WTC11 (cell line): ENCODE measurements around the gene NKX2-4. TPM values are rescaled to one million over a fixed set of nuclear protein-coding genes. Genes with fewer than 3 reads are reported as not detected.

Source experiments
- ATAC-seq: fragments of 200-7000 bp; cut with Tn5 transposase; 2 replicates; pipeline ENCODE4 v1.10.0; 2021; ENCODE audit warnings: mild to moderate bottlenecking, moderate library complexity
- CTCF ChIA-PET: fragments of 300-600 bp; sonication (Branson Sonifier 250); formaldehyde crosslinking; loops from one replicate; lab custom pipeline; 2021; ENCODE audit warnings: antibody characterized with exemption; lab: Charles Lee
- POLR2A ChIA-PET: fragments of 350-600 bp; sonication (Branson Sonifier 250); formaldehyde crosslinking; loops from one replicate; lab custom pipeline; 2021; ENCODE audit warnings: antibody characterized with exemption; lab: Charles Lee
- DNase-seq: peaks from one replicate; pipeline ENCODE4 v3.0.0; 2021; ENCODE audit warnings: low spot score
- H3K27ac Mint-ChIP-seq: 2 replicates; pipeline ENCODE4 v1.8.0; 2021; ENCODE audit warnings: mixed read lengths
- H3K27me3 Mint-ChIP-seq: 2 replicates; pipeline ENCODE4 v1.8.0; 2021; ENCODE audit warnings: low read depth, mild to moderate bottlenecking, moderate library complexity, mixed read lengths
- H3K36me3 Mint-ChIP-seq: 2 replicates; pipeline ENCODE4 v1.8.0; 2021; ENCODE audit warnings: mixed read lengths
- H3K4me1 Mint-ChIP-seq: 2 replicates; pipeline ENCODE4 v1.8.0; 2022; ENCODE audit warnings: mixed read lengths
- H3K4me3 Mint-ChIP-seq: 2 replicates; pipeline ENCODE4 v1.8.0; 2021; ENCODE audit warnings: mild to moderate bottlenecking, moderate library complexity, mixed read lengths
- H3K9me3 Mint-ChIP-seq: 2 replicates; pipeline ENCODE4 v1.8.0; 2021; ENCODE audit warnings: mixed read lengths
- ETV6 ChIP-seq: sonication (generic); formaldehyde crosslinking; IDR thresholded peaks from 2 replicates; pipeline ENCODE4 v1.8.1; 2022; ENCODE audit warnings: mild to moderate bottlenecking, missing genetic modification reagents
- FOXP1 ChIP-seq: sonication (generic); formaldehyde crosslinking; IDR thresholded peaks from 2 replicates; pipeline ENCODE4 v1.8.0; 2022; ENCODE audit warnings: missing genetic modification reagents, mild to moderate bottlenecking, moderate library complexity, borderline replicate concordance
- IRF2 ChIP-seq: sonication (generic); formaldehyde crosslinking; IDR thresholded peaks from 2 replicates; pipeline ENCODE4 v1.8.0; 2022; ENCODE audit warnings: low read depth, missing genetic modification reagents, borderline replicate concordance
- JUN ChIP-seq: sonication (generic); formaldehyde crosslinking; IDR thresholded peaks from 2 replicates; pipeline ENCODE4 v1.8.0; 2023; ENCODE audit warnings: mild to moderate bottlenecking, missing genetic modification reagents
- MAX ChIP-seq: sonication (generic); formaldehyde crosslinking; IDR thresholded peaks from 2 replicates; pipeline ENCODE4 v1.8.0; 2022; ENCODE audit warnings: mild to moderate bottlenecking, missing genetic modification reagents
- MXD4 ChIP-seq: fragments of 250-450 bp; sonication (Bioruptor Pico); IDR thresholded peaks from 2 replicates; pipeline ENCODE4 v1.8.0; 2021; ENCODE audit warnings: mild to moderate bottlenecking, moderate library complexity, borderline replicate concordance
- MYBL2 ChIP-seq: sonication (generic); formaldehyde crosslinking; IDR thresholded peaks from 2 replicates; pipeline ENCODE4 v1.8.1; 2023; ENCODE audit warnings: mild to moderate bottlenecking, moderate library complexity, missing genetic modification reagents
- NFE2L1 ChIP-seq: sonication (generic); formaldehyde crosslinking; IDR thresholded peaks from 2 replicates; pipeline ENCODE4 v1.8.1; 2023; ENCODE audit warnings: missing genetic modification reagents
- NR2C2 ChIP-seq: sonication (generic); formaldehyde crosslinking; IDR thresholded peaks from 2 replicates; pipeline ENCODE4 v1.8.0; 2022; ENCODE audit warnings: mild to moderate bottlenecking, missing genetic modification reagents
- SP1 ChIP-seq: sonication (generic); formaldehyde crosslinking; conservative IDR thresholded peaks from 2 replicates; pipeline ENCODE4 v1.8.1; 2022; ENCODE audit warnings: missing genetic modification reagents
- TEAD4 ChIP-seq: sonication (generic); formaldehyde crosslinking; IDR thresholded peaks from 2 replicates; pipeline ENCODE4 v1.8.0; 2022; ENCODE audit warnings: mild to moderate bottlenecking, missing genetic modification reagents
- ZNF425 ChIP-seq: fragments of 250-450 bp; sonication (Bioruptor Pico); conservative IDR thresholded peaks from 2 replicates; pipeline ENCODE4 v1.9.0; 2021; ENCODE audit warnings: mild to moderate bottlenecking
- ZNF512 ChIP-seq: sonication (generic); formaldehyde crosslinking; IDR thresholded peaks from 2 replicates; pipeline ENCODE4 v1.8.1; 2022; ENCODE audit warnings: missing genetic modification reagents, borderline replicate concordance
- total RNA-seq: library from RNA; stranded (reverse); gene quantifications from 3 replicates; pipeline ENCODE4 v1.2.3, GENCODE V29; 2021
- TF ChIP-seq, protein P1 (sequence below): fragments of 250-450 bp; sonication (Bioruptor Pico); IDR thresholded peaks from 2 replicates; pipeline ENCODE4 v1.9.0; 2021; ENCODE audit warnings: mild to moderate bottlenecking, borderline replicate concordance
- TF ChIP-seq, protein P2 (sequence below): fragments of 250-450 bp; sonication (Bioruptor Pico); IDR thresholded peaks from 2 replicates; pipeline ENCODE4 v1.9.0; 2021; ENCODE audit warnings: mild to moderate bottlenecking
- TF ChIP-seq, protein P3 (sequence below): sonication (generic); formaldehyde crosslinking; IDR thresholded peaks from 2 replicates; pipeline ENCODE4 v1.8.1; 2023; ENCODE audit warnings: mild to moderate bottlenecking, missing genetic modification reagents, moderate library complexity
- TF ChIP-seq, protein P4 (sequence below): sonication (generic); formaldehyde crosslinking; IDR thresholded peaks from 2 replicates; pipeline ENCODE4 v1.8.0; 2022; ENCODE audit warnings: mild to moderate bottlenecking, missing genetic modification reagents
- TF ChIP-seq, protein P5 (sequence below): sonication (generic); formaldehyde crosslinking; IDR thresholded peaks from 2 replicates; pipeline ENCODE4 v1.8.0; 2023; ENCODE audit warnings: mild to moderate bottlenecking, missing genetic modification reagents

NKX2-4 gene
- total RNA-seq, 1 experiment from 2014 or later = 0.07 TPM

GRCh38 chr20:21361266-21361665 lies 36.1 kb downstream of the NKX2-4 start:
- no peaks in the 10 kb centered on the region for H3K27me3 Mint-ChIP-seq
- peaks cover 60% of the 10 kb centered on the region for H3K36me3 Mint-ChIP-seq
- no peaks in the 10 kb centered on the region for H3K9me3 Mint-ChIP-seq
- ChIA-PET POLR2A (interaction anchor here (0.5 kb wide), 1 partner anchor 12 kb away, joined by 4 read pairs; no protein-coding TSS in a partner anchor), CTCF (no interaction called here)
- DNase-seq (no peak), ATAC-seq (no peak)
- H3K4me3 Mint-ChIP-seq = no peak overlapping the region
- TF ChIP-seq IRF2 = no peak
- no peak for TF ChIP-seq ZNF425 (CRISPR knock-in tag)
- no peak for TF ChIP-seq MAX (CRISPR knock-in tag)
- TF ChIP-seq ETV6 (CRISPR knock-in tag) = no peak
- no peak for TF ChIP-seq TEAD4 (CRISPR knock-in tag)
- TF ChIP-seq NFE2L1 (CRISPR knock-in tag) = no peak
- TF ChIP-seq, protein P1, sequence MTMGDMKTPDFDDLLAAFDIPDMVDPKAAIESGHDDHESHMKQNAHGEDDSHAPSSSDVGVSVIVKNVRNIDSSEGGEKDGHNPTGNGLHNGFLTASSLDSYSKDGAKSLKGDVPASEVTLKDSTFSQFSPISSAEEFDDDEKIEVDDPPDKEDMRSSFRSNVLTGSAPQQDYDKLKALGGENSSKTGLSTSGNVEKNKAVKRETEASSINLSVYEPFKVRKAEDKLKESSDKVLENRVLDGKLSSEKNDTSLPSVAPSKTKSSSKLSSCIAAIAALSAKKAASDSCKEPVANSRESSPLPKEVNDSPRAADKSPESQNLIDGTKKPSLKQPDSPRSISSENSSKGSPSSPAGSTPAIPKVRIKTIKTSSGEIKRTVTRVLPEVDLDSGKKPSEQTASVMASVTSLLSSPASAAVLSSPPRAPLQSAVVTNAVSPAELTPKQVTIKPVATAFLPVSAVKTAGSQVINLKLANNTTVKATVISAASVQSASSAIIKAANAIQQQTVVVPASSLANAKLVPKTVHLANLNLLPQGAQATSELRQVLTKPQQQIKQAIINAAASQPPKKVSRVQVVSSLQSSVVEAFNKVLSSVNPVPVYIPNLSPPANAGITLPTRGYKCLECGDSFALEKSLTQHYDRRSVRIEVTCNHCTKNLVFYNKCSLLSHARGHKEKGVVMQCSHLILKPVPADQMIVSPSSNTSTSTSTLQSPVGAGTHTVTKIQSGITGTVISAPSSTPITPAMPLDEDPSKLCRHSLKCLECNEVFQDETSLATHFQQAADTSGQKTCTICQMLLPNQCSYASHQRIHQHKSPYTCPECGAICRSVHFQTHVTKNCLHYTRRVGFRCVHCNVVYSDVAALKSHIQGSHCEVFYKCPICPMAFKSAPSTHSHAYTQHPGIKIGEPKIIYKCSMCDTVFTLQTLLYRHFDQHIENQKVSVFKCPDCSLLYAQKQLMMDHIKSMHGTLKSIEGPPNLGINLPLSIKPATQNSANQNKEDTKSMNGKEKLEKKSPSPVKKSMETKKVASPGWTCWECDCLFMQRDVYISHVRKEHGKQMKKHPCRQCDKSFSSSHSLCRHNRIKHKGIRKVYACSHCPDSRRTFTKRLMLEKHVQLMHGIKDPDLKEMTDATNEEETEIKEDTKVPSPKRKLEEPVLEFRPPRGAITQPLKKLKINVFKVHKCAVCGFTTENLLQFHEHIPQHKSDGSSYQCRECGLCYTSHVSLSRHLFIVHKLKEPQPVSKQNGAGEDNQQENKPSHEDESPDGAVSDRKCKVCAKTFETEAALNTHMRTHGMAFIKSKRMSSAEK (CRISPR knock-in tag) = no peak
- H3K4me1 Mint-ChIP-seq = no peaks in the 10 kb centered on the region
- H3K27ac Mint-ChIP-seq = 0 out of 2 replicates have a peak overlapping the region, but pooled peaks have one; percentile 9

- H3K27me3 Mint-ChIP-seq = no peaks in the 10 kb centered on the region
- DNase-seq = no peak
- CTCF ChIA-PET = no interaction called here
- no peak overlapping the region for H3K27ac Mint-ChIP-seq
- TF ChIP-seq JUN (CRISPR knock-in tag) (no peak), MYBL2 (CRISPR knock-in tag) (no peak), MXD4 (CRISPR knock-in tag) (no peak), ZNF512 (CRISPR knock-in tag) (no peak)
- peaks cover 62% of the 10 kb centered on the region for H3K36me3 Mint-ChIP-seq
- H3K4me1 Mint-ChIP-seq = no peaks in the 10 kb centered on the region
- POLR2A ChIA-PET = no interaction called here
- no peaks in the 10 kb centered on the region for H3K9me3 Mint-ChIP-seq
- no peak overlapping the region for H3K4me3 Mint-ChIP-seq
- no peak for ATAC-seq
Measured at GRCh38 chr20:21360705-21361104, 36.6 kb downstream of the NKX2-4 start.

DNA sequence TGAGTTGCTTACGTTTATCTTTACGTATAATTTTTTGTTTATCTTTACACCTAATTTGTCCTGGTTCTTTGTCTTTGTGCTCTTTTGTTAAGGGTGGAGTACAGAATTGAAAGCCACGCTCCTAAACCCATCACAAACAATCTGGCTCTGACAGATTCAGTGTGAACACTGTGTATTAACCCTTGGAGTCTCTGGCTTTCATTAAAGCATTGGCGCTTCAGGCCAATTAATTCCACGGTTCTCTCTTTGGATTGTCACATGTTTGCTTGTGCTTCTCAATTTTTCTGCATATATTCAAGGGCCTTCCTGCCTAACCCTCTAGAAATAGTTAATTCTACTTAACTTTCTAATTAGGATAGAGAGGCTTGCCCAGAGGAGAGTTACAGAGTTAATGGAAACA lies 38.6 kb downstream of the NKX2-4 start:
- no peaks in the 10 kb centered on the region for H3K27me3 Mint-ChIP-seq
- no peak for ATAC-seq
- H3K9me3 Mint-ChIP-seq = no peaks in the 10 kb centered on the region
- ChIA-PET POLR2A (no interaction called here), CTCF (no interaction called here)
- H3K27ac Mint-ChIP-seq = no peak overlapping the region
- peaks cover 67% of the 10 kb centered on the region for H3K36me3 Mint-ChIP-seq
- H3K4me3 Mint-ChIP-seq = no peak overlapping the region
- DNase-seq = no peak
- no peaks in the 10 kb centered on the region for H3K4me1 Mint-ChIP-seq
- TF ChIP-seq SP1 (CRISPR knock-in tag) (no peak), FOXP1 (CRISPR knock-in tag) (no peak), NR2C2 (no peak)
- TF ChIP-seq, protein P2, sequence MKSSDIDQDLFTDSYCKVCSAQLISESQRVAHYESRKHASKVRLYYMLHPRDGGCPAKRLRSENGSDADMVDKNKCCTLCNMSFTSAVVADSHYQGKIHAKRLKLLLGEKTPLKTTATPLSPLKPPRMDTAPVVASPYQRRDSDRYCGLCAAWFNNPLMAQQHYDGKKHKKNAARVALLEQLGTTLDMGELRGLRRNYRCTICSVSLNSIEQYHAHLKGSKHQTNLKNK (CRISPR knock-in tag) = no peak
- TF ChIP-seq, protein P3, sequence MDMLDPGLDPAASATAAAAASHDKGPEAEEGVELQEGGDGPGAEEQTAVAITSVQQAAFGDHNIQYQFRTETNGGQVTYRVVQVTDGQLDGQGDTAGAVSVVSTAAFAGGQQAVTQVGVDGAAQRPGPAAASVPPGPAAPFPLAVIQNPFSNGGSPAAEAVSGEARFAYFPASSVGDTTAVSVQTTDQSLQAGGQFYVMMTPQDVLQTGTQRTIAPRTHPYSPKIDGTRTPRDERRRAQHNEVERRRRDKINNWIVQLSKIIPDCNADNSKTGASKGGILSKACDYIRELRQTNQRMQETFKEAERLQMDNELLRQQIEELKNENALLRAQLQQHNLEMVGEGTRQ (CRISPR knock-in tag) = no peak
- TF ChIP-seq, protein P4, sequence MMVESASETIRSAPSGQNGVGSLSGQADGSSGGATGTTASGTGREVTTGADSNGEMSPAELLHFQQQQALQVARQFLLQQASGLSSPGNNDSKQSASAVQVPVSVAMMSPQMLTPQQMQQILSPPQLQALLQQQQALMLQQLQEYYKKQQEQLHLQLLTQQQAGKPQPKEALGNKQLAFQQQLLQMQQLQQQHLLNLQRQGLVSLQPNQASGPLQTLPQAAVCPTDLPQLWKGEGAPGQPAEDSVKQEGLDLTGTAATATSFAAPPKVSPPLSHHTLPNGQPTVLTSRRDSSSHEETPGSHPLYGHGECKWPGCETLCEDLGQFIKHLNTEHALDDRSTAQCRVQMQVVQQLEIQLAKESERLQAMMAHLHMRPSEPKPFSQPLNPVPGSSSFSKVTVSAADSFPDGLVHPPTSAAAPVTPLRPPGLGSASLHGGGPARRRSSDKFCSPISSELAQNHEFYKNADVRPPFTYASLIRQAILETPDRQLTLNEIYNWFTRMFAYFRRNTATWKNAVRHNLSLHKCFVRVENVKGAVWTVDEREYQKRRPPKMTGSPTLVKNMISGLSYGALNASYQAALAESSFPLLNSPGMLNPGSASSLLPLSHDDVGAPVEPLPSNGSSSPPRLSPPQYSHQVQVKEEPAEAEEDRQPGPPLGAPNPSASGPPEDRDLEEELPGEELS = no peak
- TF ChIP-seq, protein P5, sequence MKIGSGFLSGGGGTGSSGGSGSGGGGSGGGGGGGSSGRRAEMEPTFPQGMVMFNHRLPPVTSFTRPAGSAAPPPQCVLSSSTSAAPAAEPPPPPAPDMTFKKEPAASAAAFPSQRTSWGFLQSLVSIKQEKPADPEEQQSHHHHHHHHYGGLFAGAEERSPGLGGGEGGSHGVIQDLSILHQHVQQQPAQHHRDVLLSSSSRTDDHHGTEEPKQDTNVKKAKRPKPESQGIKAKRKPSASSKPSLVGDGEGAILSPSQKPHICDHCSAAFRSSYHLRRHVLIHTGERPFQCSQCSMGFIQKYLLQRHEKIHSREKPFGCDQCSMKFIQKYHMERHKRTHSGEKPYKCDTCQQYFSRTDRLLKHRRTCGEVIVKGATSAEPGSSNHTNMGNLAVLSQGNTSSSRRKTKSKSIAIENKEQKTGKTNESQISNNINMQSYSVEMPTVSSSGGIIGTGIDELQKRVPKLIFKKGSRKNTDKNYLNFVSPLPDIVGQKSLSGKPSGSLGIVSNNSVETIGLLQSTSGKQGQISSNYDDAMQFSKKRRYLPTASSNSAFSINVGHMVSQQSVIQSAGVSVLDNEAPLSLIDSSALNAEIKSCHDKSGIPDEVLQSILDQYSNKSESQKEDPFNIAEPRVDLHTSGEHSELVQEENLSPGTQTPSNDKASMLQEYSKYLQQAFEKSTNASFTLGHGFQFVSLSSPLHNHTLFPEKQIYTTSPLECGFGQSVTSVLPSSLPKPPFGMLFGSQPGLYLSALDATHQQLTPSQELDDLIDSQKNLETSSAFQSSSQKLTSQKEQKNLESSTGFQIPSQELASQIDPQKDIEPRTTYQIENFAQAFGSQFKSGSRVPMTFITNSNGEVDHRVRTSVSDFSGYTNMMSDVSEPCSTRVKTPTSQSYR (CRISPR knock-in tag) = no peak
